HFFc6 (cell line): ENCODE data around the gene TMEM272. TPM values are rescaled to one million over a fixed set of nuclear protein-coding genes. Genes with fewer than 3 reads are reported as not detected.

Source experiments
- DNase-seq: peaks from one replicate; pipeline ENCODE4 v3.0.0-alpha.2; 2018
- H3K27ac Mint-ChIP-seq: 2 replicates; pipeline ENCODE4 v1.8.0; 2020; ENCODE audit warnings: mild to moderate bottlenecking, mixed read lengths
- H3K27me3 Mint-ChIP-seq: 2 replicates; pipeline ENCODE4 v1.8.0; 2021; ENCODE audit warnings: mild to moderate bottlenecking, moderate library complexity, mixed read lengths; ENCODE audit not compliant: insufficient read depth
- H3K36me3 Mint-ChIP-seq: 2 replicates; pipeline ENCODE4 v1.8.0; 2021; ENCODE audit warnings: low read depth, mixed read lengths
- H3K4me1 Mint-ChIP-seq: 2 replicates; pipeline ENCODE4 v1.8.0; 2020; ENCODE audit warnings: low read depth, mixed read lengths
- H3K4me3 Mint-ChIP-seq: 2 replicates; pipeline ENCODE4 v1.8.0; 2020; ENCODE audit warnings: mild to moderate bottlenecking, moderate library complexity, mixed read lengths
- H3K9me3 Mint-ChIP-seq: 2 replicates; pipeline ENCODE4 v1.8.0; 2020; ENCODE audit warnings: mild to moderate bottlenecking, mixed read lengths
- CTCF ChIP-seq: fragments of 200-600 bp; sonication (generic); IDR thresholded peaks from 2 replicates; pipeline ENCODE4 v1.5.0; 2021; ENCODE audit warnings: antibody characterized with exemption, mild to moderate bottlenecking
- total RNA-seq, 6 experiments: library from RNA; stranded (reverse); fragmentation: NEBNext Ultra II Directional; extraction: Animal tissue kit (Norgen Biotek cat#: 25700); gene quantifications; 2 replicates in 1 of 6; 3 replicates in 5 of 6; pipeline ENCODE4 v1.2.3, GENCODE V29; 2021

TMEM272 gene
- total RNA-seq, 6 experiments from 2014 or later = not detected

GRCh38 chr13:51837016-51837415 lies 8.0 kb downstream of the TMEM272 start:
- Mint-ChIP-seq H3K27ac (no peak overlapping the region), H3K9me3 (no peaks in the 10 kb centered on the region), H3K27me3 (peaks cover 41% of the 10 kb centered on the region), H3K4me3 (no peak overlapping the region), H3K36me3 (no peaks in the 10 kb centered on the region), H3K4me1 (peaks cover 8% of the 10 kb centered on the region)
- no peak for TF ChIP-seq CTCF
- DNase-seq = no peak

- DNase-seq = no peak
- Mint-ChIP-seq H3K4me3 (no peak overlapping the region), H3K4me1 (peaks cover 8% of the 10 kb centered on the region), H3K9me3 (no peaks in the 10 kb centered on the region), H3K27me3 (peaks cover 36% of the 10 kb centered on the region), H3K36me3 (no peaks in the 10 kb centered on the region), H3K27ac (no peak overlapping the region)
- TF ChIP-seq CTCF = no peak
Measured at GRCh38 chr13:51834581-51835171, 10.3 kb downstream of the TMEM272 start.

- H3K27ac Mint-ChIP-seq = no peak overlapping the region
- H3K4me3 Mint-ChIP-seq = no peak overlapping the region
- no peak for DNase-seq
- no peaks in the 10 kb centered on the region for H3K36me3 Mint-ChIP-seq
- peaks cover 30% of the 10 kb centered on the region for H3K27me3 Mint-ChIP-seq
- no peak for TF ChIP-seq CTCF
- no peaks in the 10 kb centered on the region for H3K9me3 Mint-ChIP-seq
- peaks cover 8% of the 10 kb centered on the region for H3K4me1 Mint-ChIP-seq
Measured at GRCh38 chr13:51833980-51834379, 11.0 kb downstream of the TMEM272 start.

DNA sequence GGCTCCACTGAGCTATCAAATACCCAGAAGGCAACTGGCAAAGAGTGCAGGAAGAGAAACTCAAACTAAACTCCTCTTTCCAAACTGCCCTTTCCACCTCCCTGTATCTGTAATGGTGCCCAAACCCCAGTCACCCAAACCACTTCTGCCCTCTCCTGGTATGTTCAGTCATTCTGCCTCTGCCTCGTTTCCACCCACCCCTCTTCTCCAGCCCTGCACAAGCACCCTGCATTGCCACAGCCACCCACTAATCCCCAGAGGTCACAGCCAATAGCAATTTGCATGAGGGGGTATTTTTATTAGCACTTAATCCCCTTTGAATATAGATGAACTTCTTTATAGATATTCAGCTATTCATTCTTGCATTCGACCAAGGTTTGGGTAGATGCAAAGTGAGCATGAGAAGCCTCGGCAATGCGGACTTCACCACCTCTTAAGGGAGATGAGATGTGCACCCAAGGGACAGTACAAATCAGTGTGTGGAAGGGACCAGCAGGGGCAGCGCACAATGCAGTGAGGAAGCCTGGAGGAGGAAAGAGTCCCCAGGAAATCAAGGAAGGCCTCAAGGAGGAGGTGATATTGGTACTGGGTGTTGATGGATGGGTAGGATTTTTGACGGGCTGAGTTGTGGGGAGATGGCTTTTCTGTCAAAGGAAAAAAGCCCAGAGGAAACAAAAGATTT lies 12.4 kb downstream of the TMEM272 start:
- peak; percentile 5 for DNase-seq
- no peaks in the 10 kb centered on the region for H3K36me3 Mint-ChIP-seq
- peaks cover 42% of the 10 kb centered on the region for H3K27me3 Mint-ChIP-seq
- H3K4me1 Mint-ChIP-seq = no peaks in the 10 kb centered on the region; the same call in 1 of the 2 replicates
- no peak overlapping the region for H3K27ac Mint-ChIP-seq
- peak; percentile 47; the same call in 1 of the 2 replicates for TF ChIP-seq CTCF
- no peak overlapping the region for H3K4me3 Mint-ChIP-seq
- no peaks in the 10 kb centered on the region for H3K9me3 Mint-ChIP-seq

- peaks cover 40% of the 10 kb centered on the region for H3K27me3 Mint-ChIP-seq
- TF ChIP-seq CTCF = no peak
- no peaks in the 10 kb centered on the region; the same call in 1 of the 2 replicates for H3K4me1 Mint-ChIP-seq
- no peak overlapping the region for H3K4me3 Mint-ChIP-seq
- no peaks in the 10 kb centered on the region for H3K36me3 Mint-ChIP-seq
- no peaks in the 10 kb centered on the region for H3K9me3 Mint-ChIP-seq
- H3K27ac Mint-ChIP-seq = no peak overlapping the region
- DNase-seq = no peak
Measured at GRCh38 chr13:51831519-51831918, 13.5 kb downstream of the TMEM272 start.
